A673 (cell line): ENCODE data around the gene TH. TPM values are rescaled to one million over a fixed set of nuclear protein-coding genes. Genes with fewer than 3 reads are reported as not detected.
"Not testable (repeated sequence)": the region's sequence is repeated elsewhere in the genome, so short reads cannot be mapped to it uniquely, and the experiment has no call there.

Source experiments
- BruUV-seq: library from RNA; stranded (reverse); fragments of 400-500 nt; replicated peaks from 2 replicates; lab custom pipeline; 2021; lab: Mats Ljungman, UMichigan
- CTCF ChIA-PET: fragments of 300-600 bp; sonication (Branson Sonifier 250); formaldehyde crosslinking; loops from one replicate; lab custom pipeline; 2022; ENCODE audit warnings: antibody characterized with exemption; lab: Charles Lee
- POLR2A ChIA-PET: fragments of 300-600 bp; sonication (Branson Sonifier 250); formaldehyde crosslinking; loops from one replicate; lab custom pipeline; 2022; ENCODE audit warnings: antibody characterized with exemption; ENCODE audit not compliant: low non-redundant PET; lab: Charles Lee
- DNase-seq: peaks from one replicate; pipeline ENCODE4 v3.0.0-alpha.2; 2015; ENCODE audit warnings: low spot score
- H3K27ac ChIP-seq: fragments of 200-600 bp; sonication (generic); 2 replicates; pipeline ENCODE4 v1.5.1; 2016; ENCODE audit warnings: mixed run types, low read depth, mild to moderate bottlenecking, mixed read lengths, antibody characterized with exemption, low read length; ENCODE audit not compliant: poor library complexity, severe bottlenecking
- H3K27me3 ChIP-seq: fragments of 200-600 bp; sonication (generic); replicated peaks from 2 replicates; pipeline ENCODE4 v1.6.1; 2017; ENCODE audit warnings: mixed run types, low read depth, mild to moderate bottlenecking, mixed read lengths, antibody characterized with exemption, low read length; ENCODE audit not compliant: insufficient read depth, poor library complexity
- H3K36me3 ChIP-seq: fragments of 200-600 bp; sonication (generic); 2 replicates; pipeline ENCODE4 v1.6.1; 2016; ENCODE audit warnings: mixed run types, mild to moderate bottlenecking, mixed read lengths, antibody characterized with exemption, low read length; ENCODE audit not compliant: insufficient read depth, poor library complexity, severe bottlenecking
- H3K4me1 ChIP-seq: fragments of 200-600 bp; sonication (generic); 2 replicates; pipeline ENCODE4 v1.6.1; 2017; ENCODE audit warnings: mixed run types, mild to moderate bottlenecking, mixed read lengths, antibody characterized with exemption, low read length; ENCODE audit not compliant: insufficient read depth, poor library complexity, severe bottlenecking
- H3K4me3 ChIP-seq: fragments of 200-600 bp; sonication (generic); 2 replicates; pipeline ENCODE4 v1.5.1; 2016; ENCODE audit warnings: low read depth, mixed run types, mild to moderate bottlenecking, mixed read lengths, low read length; ENCODE audit not compliant: poor library complexity, severe bottlenecking
- H3K9me3 ChIP-seq: fragments of 200-600 bp; sonication (generic); 2 replicates; pipeline ENCODE4 v1.6.1; 2016; ENCODE audit warnings: mixed run types, low read depth, mild to moderate bottlenecking, mixed read lengths, antibody characterized with exemption, low read length; ENCODE audit not compliant: poor library complexity, severe bottlenecking
- CTCF ChIP-seq: fragments of 300-800, 200-600 bp; sonication (generic); conservative IDR thresholded peaks from 2 replicates; pipeline ENCODE4 v1.5.1; 2017; ENCODE audit warnings: low read depth, mild to moderate bottlenecking, antibody characterized with exemption, low read length, moderate library complexity, mixed read lengths
- EZH2 ChIP-seq: fragments of 200-600 bp; sonication (generic); IDR thresholded peaks from 2 replicates; pipeline ENCODE4 v1.6.1; 2017; ENCODE audit warnings: borderline replicate concordance, low read depth, mild to moderate bottlenecking, mixed read lengths, antibody characterized with exemption, low read length; ENCODE audit not compliant: poor library complexity, severe bottlenecking
- intact Hi-C: fragments of 100-400 bp; cut with micrococcal nuclease; formaldehyde crosslinking; loops from one replicate; pipeline ENCODE4 v1.10.0; 2022; ENCODE audit not compliant: unreplicated experiment
- total RNA-seq: library from RNA; stranded (reverse); gene quantifications from 2 replicates; pipeline ENCODE4 v1.2.3, GENCODE V29; 2021

Gene TH
- total RNA-seq, 1 experiment from 2014 or later: not detected

GRCh38 chr11:2180347-2180746 is 8.7 kb upstream of the TH start:
- no TSS peak for BruUV-seq
- Histone ChIP-seq H3K36me3 (no peaks in the 10 kb centered on the region), H3K4me1 (no peaks in the 10 kb centered on the region), H3K27me3 (peaks cover 4% of the 10 kb centered on the region), H3K4me3 (no peak overlapping the region), H3K9me3 (no peaks in the 10 kb centered on the region), H3K27ac (no peak overlapping the region)
- ChIA-PET POLR2A (no interaction called here), CTCF (no interaction called here)
- intact Hi-C loops: no loop called here
- no peak for TF ChIP-seq EZH2
- no peak for DNase-seq

GRCh38 chr11:2179516-2179915 is 7.9 kb upstream of the TH start:
- Histone ChIP-seq H3K4me1 (no peaks in the 10 kb centered on the region), H3K4me3 (no peak overlapping the region), H3K9me3 (no peaks in the 10 kb centered on the region), H3K27ac (no peak overlapping the region), H3K36me3 (no peaks in the 10 kb centered on the region), H3K27me3 (no peaks in the 10 kb centered on the region)
- intact Hi-C loops: no loop called here
- BruUV-seq: no TSS peak
- DNase-seq: no peak
- ChIA-PET POLR2A (no interaction called here), CTCF (no interaction called here)
- TF ChIP-seq CTCF: no peak
- TF ChIP-seq EZH2: no peak

- H3K27ac ChIP-seq: no peak overlapping the region
- intact Hi-C loops: no loop called here
- TF ChIP-seq CTCF: no peak
- no peak for TF ChIP-seq EZH2
- H3K27me3 ChIP-seq: no peaks in the 10 kb centered on the region
- H3K36me3 ChIP-seq: no peaks in the 10 kb centered on the region
- ChIA-PET POLR2A (no interaction called here), CTCF (no interaction called here)
- H3K9me3 ChIP-seq: no peaks in the 10 kb centered on the region
- no TSS peak for BruUV-seq
- H3K4me3 ChIP-seq: no peak overlapping the region
- H3K4me1 ChIP-seq: no peaks in the 10 kb centered on the region
- DNase-seq: peak; percentile 15
Observed at GRCh38 chr11:2178906-2179494, 7.4 kb upstream of the TH start.

GRCh38 chr11:2178055-2178773 is 6.6 kb upstream of the TH start:
- H3K27me3 ChIP-seq, H3K27ac ChIP-seq, DNase-seq, POLR2A ChIA-PET, H3K9me3 ChIP-seq, intact Hi-C loops, H3K4me1 ChIP-seq, BruUV-seq, H3K36me3 ChIP-seq, H3K4me3 ChIP-seq, CTCF ChIA-PET: not testable (repeated sequence)
